Endothelial cell of umbilical vein (primary cell): ENCODE data around the gene AMMECR1L. TPM values are rescaled to one million over a fixed set of nuclear protein-coding genes. Genes with fewer than 3 reads are reported as not detected.

ENCODE experiments used
- BruUV-seq: library from RNA; stranded (reverse); fragments of 400-500 nt; replicated peaks from 2 replicates; lab custom pipeline; 2021; lab: Mats Ljungman, UMichigan
- CTCF ChIA-PET: fragments of 300-600, 350-600 bp; sonication (Branson Sonifier 250); formaldehyde crosslinking; loops from one replicate; lab custom pipeline; 2021; ENCODE audit warnings: antibody characterized with exemption, inconsistent platforms; lab: Charles Lee
- POLR2A ChIA-PET: fragments of 300-600, 350-600 bp; sonication (Branson Sonifier 250); formaldehyde crosslinking; loops from one replicate; lab custom pipeline; 2021; ENCODE audit warnings: antibody characterized with exemption, inconsistent platforms; lab: Charles Lee
- DNase-seq: peaks from one replicate; pipeline ENCODE4 v3.0.0-alpha.2; 2011; ENCODE audit warnings: low read depth, low spot score
- FAIRE-seq: peaks from 2 replicates; lab custom pipeline; 2011; peaks lifted over from hg19 to GRCh38; lab: Jason Lieb, UNC
- H2AFZ ChIP-seq: 2 replicates; pipeline ENCODE4 v1.6.0; 2012; ENCODE audit warnings: low read depth, low read length, control low read depth, inconsistent platforms
- H3K27ac ChIP-seq: 2 replicates; pipeline ENCODE4 v1.5.1; 2011; ENCODE audit warnings: low read depth, mild to moderate bottlenecking, control low read depth, low read length, moderate library complexity; ENCODE audit not compliant: insufficient read depth
- H3K27me3 ChIP-seq, 2 experiments: 2 replicates each; pipeline versions ENCODE4 v1.6.0 to v1.6.1; 2011; ENCODE audit warnings: low read length in 2 of 2, mixed read lengths in 1 of 2; ENCODE audit not compliant: control insufficient read depth in 2 of 2, insufficient read depth in 2 of 2
- H3K36me3 ChIP-seq, 2 experiments: 2 replicates in 1 of 2; 3 replicates in 1 of 2; pipeline ENCODE4 v1.5.1; 2011; ENCODE audit warnings: low read length in 2 of 2, mild to moderate bottlenecking in 1 of 2, moderate library complexity in 1 of 2; ENCODE audit not compliant: control insufficient read depth in 2 of 2, insufficient read depth in 2 of 2; ENCODE audit errors: extremely low read depth in 1 of 2
- H3K4me1 ChIP-seq: 3 replicates; pipeline ENCODE4 v1.5.1; 2011; ENCODE audit warnings: mild to moderate bottlenecking, low read length; ENCODE audit not compliant: control insufficient read depth, insufficient read depth; ENCODE audit errors: extremely low read depth
- H3K4me2 ChIP-seq: 2 replicates; pipeline ENCODE4 v1.6.1; 2011; ENCODE audit warnings: low read length, control low read depth, mixed read lengths; ENCODE audit not compliant: insufficient read depth
- H3K4me3 ChIP-seq, 3 experiments: fragments of 200-600 bp in 1 of 3; sonication (generic), shearing (Covaris generic) in 1 of 3; replicated peaks in 1 of 3; 2 replicates each; pipeline ENCODE4 v1.5.1; 2011 to 2016; ENCODE audit warnings: control low read depth in 3 of 3, low read length in 3 of 3, mild to moderate bottlenecking in 2 of 3, inconsistent platforms in 1 of 3, low read depth in 1 of 3, moderate library complexity in 1 of 3; ENCODE audit not compliant: insufficient read depth in 1 of 3
- H3K79me2 ChIP-seq: 2 replicates; pipeline ENCODE4 v1.6.0; 2012; ENCODE audit warnings: low read length, inconsistent platforms; ENCODE audit not compliant: control insufficient read depth, insufficient read depth
- H3K9ac ChIP-seq: replicated peaks from 2 replicates; pipeline ENCODE3; 2011; ENCODE audit warnings: low read length, control low read depth; ENCODE audit not compliant: insufficient read depth; ENCODE audit errors: extremely low read depth
- H3K9me1 ChIP-seq: replicated peaks from 3 replicates; pipeline ENCODE4 v1.6.0; 2011; ENCODE audit warnings: mild to moderate bottlenecking, low read length; ENCODE audit not compliant: control insufficient read depth, insufficient read depth; ENCODE audit errors: extremely low read depth
- H3K9me3 ChIP-seq: replicated peaks from 2 replicates; pipeline ENCODE4 v1.5.1; 2012; ENCODE audit warnings: low read length, inconsistent platforms; ENCODE audit not compliant: control insufficient read depth, insufficient read depth
- H4K20me1 ChIP-seq: replicated peaks from 2 replicates; pipeline ENCODE3; 2011; ENCODE audit warnings: mild to moderate bottlenecking, low read length; ENCODE audit not compliant: control insufficient read depth, insufficient read depth; ENCODE audit errors: extremely low read depth
- CTCF ChIP-seq, 2 donors: IDR thresholded peaks; 1 replicate in 1 of 2; 2 replicates in 1 of 2; pipeline ENCODE4 v1.5.1; 2011; ENCODE audit warnings: low read length in 2 of 2, mild to moderate bottlenecking in 2 of 2, moderate library complexity in 2 of 2, control low read depth in 1 of 2, inconsistent platforms in 1 of 2, low read depth in 1 of 2; ENCODE audit not compliant: insufficient read depth in 1 of 2; ENCODE audit errors: extremely low read depth in 1 of 2
- EZH2 ChIP-seq: IDR thresholded peaks from 2 replicates; pipeline ENCODE4 v1.6.1; 2012; ENCODE audit warnings: borderline replicate concordance, low read depth, mild to moderate bottlenecking, moderate library complexity, low read length, inconsistent platforms; ENCODE audit not compliant: severe bottlenecking
- FOS ChIP-seq: IDR thresholded peaks from 2 replicates; pipeline ENCODE4 v1.6.1; 2011; ENCODE audit warnings: mild to moderate bottlenecking, low read length, moderate library complexity, borderline replicate concordance; ENCODE audit not compliant: insufficient read depth
- GATA2 ChIP-seq: IDR thresholded peaks from 2 replicates; pipeline ENCODE4 v1.7.0; 2011; ENCODE audit warnings: low read depth, mild to moderate bottlenecking, moderate library complexity, mixed read lengths, low read length; ENCODE audit not compliant: insufficient read length, insufficient read depth
- JUN ChIP-seq: IDR thresholded peaks from 2 replicates; pipeline ENCODE4 v1.6.1; 2011; ENCODE audit warnings: borderline replicate concordance, low read depth; ENCODE audit not compliant: insufficient read length, insufficient read depth
- MAX ChIP-seq: IDR thresholded peaks from 2 replicates; pipeline ENCODE4 v1.6.1; 2011; ENCODE audit not compliant: insufficient read depth, insufficient read length
- MYC ChIP-seq: IDR thresholded peaks from one replicate; pipeline ENCODE4 v1.6.1; 2011; ENCODE audit warnings: mild to moderate bottlenecking, low read depth, low read length
- POLR2A ChIP-seq: IDR thresholded peaks from 2 replicates; pipeline ENCODE4 v1.6.1; 2012; ENCODE audit warnings: low read depth, mild to moderate bottlenecking, control low read depth, low read length
- POLR2AphosphoS5 ChIP-seq: IDR thresholded peaks from 2 replicates; pipeline ENCODE4 v1.6.1; 2012; ENCODE audit warnings: low read depth, mild to moderate bottlenecking, control low read depth, low read length, moderate library complexity; ENCODE audit not compliant: insufficient read depth
- dilution Hi-C: fragments of 300-500 bp; cut with MboI; formaldehyde crosslinking; loops from one replicate; pipeline ENCODE4 v1.15.0; 2019; ENCODE audit warnings: low sequenced_read_pairs; ENCODE audit not compliant: extremely low pct_ligation_motif_present
- intact Hi-C: fragments of 100-400 bp; cut with micrococcal nuclease; formaldehyde crosslinking; loops from one replicate; pipeline ENCODE4 v1.10.0; 2022
- polyA plus RNA-seq, 4 experiments: library from polyadenylated mRNA; depleted of rRNA in 3 of 4; stranded (reverse) in 3 of 4; unstranded in 1 of 4; fragments of >200 nt; gene quantifications; 2 replicates each; pipeline versions ENCODE4 v1.2.1 to v1.2.3, GENCODE V29; 2011 to 2012; ENCODE audit warnings: missing spikeins in 1 of 4
- total RNA-seq: library from RNA; stranded (reverse); gene quantifications from 2 replicates; pipeline ENCODE4 v1.2.3, GENCODE V29; 2021

Gene AMMECR1L
- total and polyA plus RNA-seq, 2 donors (not counting 3 experiments of a cell fraction or from before 2014, with no cell fraction given): 14.8 to 20.7 TPM

GRCh38 chr2:127826047-127826446 is 59.7 kb downstream of the AMMECR1L start:
- no TSS peak for BruUV-seq
- H3K9ac ChIP-seq: no peak overlapping the region
- FAIRE-seq (no peak), DNase-seq (no peak)
- H3K9me1 ChIP-seq: no peaks in the 10 kb centered on the region
- no peaks in the 10 kb centered on the region for H3K4me1 ChIP-seq
- dilution Hi-C loops: no loop called here
- H3K27me3 ChIP-seq: peaks cover under 1 to 2% of the 10 kb centered on the region in 2 experiments
- H3K4me3 ChIP-seq: no peak overlapping the region
- no peaks in the 10 kb centered on the region for H3K36me3 ChIP-seq
- no peaks in the 10 kb centered on the region for H3K9me3 ChIP-seq
- no peak for TF ChIP-seq GATA2
- TF ChIP-seq EZH2: no peak
- TF ChIP-seq POLR2A: no peak
- TF ChIP-seq MYC: no peak
- no peak for TF ChIP-seq MAX
- no peak for TF ChIP-seq POLR2AphosphoS5
- TF ChIP-seq JUN: no peak
- no peak for TF ChIP-seq CTCF (IDR thresholded peaks at IDR 0.05; ENCODE audit: extremely low read depth in 1 of 2, insufficient read depth in 1 of 2, low read depth in 1 of 2, low read length in 2 of 2)
- no peak for TF ChIP-seq FOS
- no peaks in the 10 kb centered on the region for H4K20me1 ChIP-seq
- ChIA-PET POLR2A (no interaction called here), CTCF (no interaction called here)
- H3K4me2 ChIP-seq: no peak overlapping the region
- intact Hi-C loops: no loop called here
- H3K27ac ChIP-seq: no peak overlapping the region
- H3K79me2 ChIP-seq: no peaks in the 10 kb centered on the region
- H2AFZ ChIP-seq: no peak overlapping the region
